ENCODE data around the gene SLC34A1. TPM values are rescaled to one million over a fixed set of nuclear protein-coding genes. Genes with fewer than 3 reads are reported as not detected.

Gene SLC34A1
- total RNA-seq, 4 donors from 2014 or later = not detected

DNA sequence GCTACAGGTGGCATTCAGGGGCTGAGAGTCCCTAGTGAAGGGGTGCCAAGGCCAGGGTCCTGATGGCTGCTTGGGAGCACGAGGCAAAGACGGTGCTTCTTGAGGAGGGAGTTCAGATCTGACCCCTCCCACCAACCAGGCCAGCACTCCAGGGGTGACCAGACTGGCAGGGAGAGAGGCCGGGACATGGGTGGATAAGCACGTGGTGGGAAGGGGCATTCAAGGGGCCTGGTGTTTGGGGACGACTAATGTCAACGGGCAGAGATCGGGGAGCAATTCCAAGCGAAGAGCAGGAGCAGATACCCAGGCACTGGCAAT lies 22.0 kb upstream of the SLC34A1 start:
- no peak for TF ChIP-seq CTCF (IDR thresholded peaks at IDR 0.05; ENCODE audit: low read depth)

- TF ChIP-seq CTCF (IDR thresholded peaks at IDR 0.05; ENCODE audit: low read depth) = no peak
Measured at GRCh38 chr5:177362610-177363507, 21.4 kb upstream of the SLC34A1 start.

- no peak for TF ChIP-seq CTCF (IDR thresholded peaks at IDR 0.05; ENCODE audit: low read depth)
Measured at GRCh38 chr5:177363565-177363964, 20.7 kb upstream of the SLC34A1 start.

DNA sequence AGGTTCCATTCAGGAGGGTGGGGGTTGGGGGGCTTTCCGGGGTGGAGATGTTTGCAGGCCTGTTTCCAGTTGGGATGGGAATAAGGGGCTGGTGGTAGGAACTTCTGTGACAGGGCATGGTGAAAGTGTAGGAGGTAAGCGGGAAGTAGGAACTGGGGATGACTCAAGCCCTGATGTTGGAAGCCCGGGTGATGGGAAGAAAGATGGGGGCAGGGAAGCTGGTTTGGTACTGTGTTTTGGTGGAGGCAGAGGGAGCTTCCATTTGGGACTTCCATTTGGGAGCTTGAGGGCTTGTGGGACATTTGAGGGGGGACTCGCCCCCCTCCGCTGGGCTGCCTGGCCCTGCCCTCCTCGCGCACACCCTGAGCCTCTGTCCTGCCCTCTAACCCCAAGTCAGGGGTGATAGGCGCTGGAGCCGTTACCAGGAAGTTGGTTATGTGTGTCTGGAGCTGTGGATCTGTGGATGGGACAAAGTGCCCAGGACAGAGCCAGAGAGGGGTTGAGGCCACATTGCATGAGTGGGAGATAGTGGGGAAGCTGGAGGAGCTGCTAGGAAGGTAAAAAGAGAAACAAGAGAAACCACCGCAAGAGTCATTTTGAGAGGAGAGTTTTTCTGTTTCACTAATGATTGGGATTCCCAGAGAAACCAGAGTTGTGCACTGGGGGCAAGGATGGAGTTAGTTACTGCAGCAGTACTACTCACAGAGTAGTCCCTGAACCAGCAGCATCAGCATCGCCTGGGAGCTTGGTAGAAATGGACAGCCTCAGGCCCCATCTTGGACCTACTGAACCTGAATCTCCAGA lies 19.9 kb upstream of the SLC34A1 start:
- TF ChIP-seq CTCF (IDR thresholded peaks at IDR 0.05; ENCODE audit: low read depth) = no peak

GRCh38 chr5:177365845-177366527 lies 18.2 kb upstream of the SLC34A1 start:
- no peak for TF ChIP-seq CTCF (IDR thresholded peaks at IDR 0.05; ENCODE audit: low read depth)

GRCh38 chr5:177366528-177367322 lies 17.5 kb upstream of the SLC34A1 start:
- TF ChIP-seq CTCF (IDR thresholded peaks at IDR 0.05; ENCODE audit: low read depth) = no peak
